ENCODE results near the gene ACTN3.
"Not testable (repeated sequence)": the region's sequence is repeated elsewhere in the genome, so short reads cannot be mapped to it uniquely, and the experiment has no call there.

ACTN3 gene

GRCh38 chr11:66600631-66601233 lies 54.0 kb downstream of the ACTN3 start:
- no peak for DNase-seq

GRCh38 chr11:66603072-66603471 lies 56.4 kb downstream of the ACTN3 start:
- no peak for DNase-seq

- no peak for DNase-seq
These were observed 57.5 kb downstream of the ACTN3 start for GRCh38 chr11:66604155-66604554.

GRCh38 chr11:66606608-66607007 lies 59.9 kb downstream of the ACTN3 start:
- not testable (repeated sequence) for DNase-seq

GRCh38 chr11:66607126-66607834 lies 60.6 kb downstream of the ACTN3 start:
- no peak for DNase-seq

- no peak for DNase-seq
These were observed 63.3 kb downstream of the ACTN3 start for GRCh38 chr11:66609721-66610617.

GRCh38 chr11:66612458-66612857 lies 65.8 kb downstream of the ACTN3 start:
- DNase-seq: no peak

All from stimulated activated CD4-positive, alpha-beta T cell treated with anti-CD3 and anti-CD28 coated beads, Interleukin-12 subunit alpha, Interleukin-12 subunit beta, amount 100 ng/mL, for 4 hours (primary cell).